Hematopoietic multipotent progenitor cell treated with erythropoietin and hydrocortisone succinate and interleukin-3 and kit ligand, for 4 days (in vitro differentiated cells): ENCODE results near the gene FBXW5.
A peak's percentile ranks its signal among the peaks of the same experiment; 100 is the strongest.

ENCODE experiments used
- DNase-seq: peaks from one replicate; pipeline ENCODE4 v3.0.0-alpha.2; 2015

The FBXW5 gene

DNA sequence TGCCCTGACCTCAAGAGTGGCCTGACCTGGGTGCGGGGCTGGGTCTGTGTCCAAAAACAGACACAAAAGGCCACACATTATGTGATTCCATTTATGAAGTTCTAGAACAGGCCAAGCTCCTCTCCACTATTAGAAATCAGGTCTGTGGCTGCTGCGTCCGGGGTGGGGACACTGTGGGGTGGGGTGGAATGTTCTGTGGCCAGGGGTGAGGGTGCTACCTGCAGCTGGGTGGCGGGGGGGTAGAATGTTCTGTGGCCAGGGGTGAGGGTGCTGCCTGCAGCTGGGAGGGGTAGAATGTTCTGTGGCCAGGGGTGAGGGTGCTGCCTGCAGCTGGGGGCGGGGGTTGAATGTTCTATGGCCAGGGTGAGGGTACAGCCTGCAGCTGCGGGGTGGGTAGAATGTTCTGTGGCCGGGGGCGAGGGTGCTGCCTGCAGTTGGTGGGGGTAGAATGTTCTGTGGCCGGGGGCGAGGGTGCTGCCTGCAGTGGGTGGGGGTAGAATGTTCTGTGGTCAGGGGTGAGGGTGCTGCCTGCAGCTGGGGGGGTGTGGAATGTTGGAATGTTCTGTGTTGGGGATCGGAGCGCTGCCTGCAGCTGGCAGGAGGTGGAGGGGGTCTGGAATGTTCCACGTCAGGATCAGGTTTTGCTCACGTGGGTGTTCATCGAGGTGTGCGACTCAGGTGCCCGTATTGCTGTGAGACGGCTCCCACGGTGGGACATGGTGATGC, 15.8 kb upstream of the FBXW5 start:
- DNase-seq: no peak

DNA sequence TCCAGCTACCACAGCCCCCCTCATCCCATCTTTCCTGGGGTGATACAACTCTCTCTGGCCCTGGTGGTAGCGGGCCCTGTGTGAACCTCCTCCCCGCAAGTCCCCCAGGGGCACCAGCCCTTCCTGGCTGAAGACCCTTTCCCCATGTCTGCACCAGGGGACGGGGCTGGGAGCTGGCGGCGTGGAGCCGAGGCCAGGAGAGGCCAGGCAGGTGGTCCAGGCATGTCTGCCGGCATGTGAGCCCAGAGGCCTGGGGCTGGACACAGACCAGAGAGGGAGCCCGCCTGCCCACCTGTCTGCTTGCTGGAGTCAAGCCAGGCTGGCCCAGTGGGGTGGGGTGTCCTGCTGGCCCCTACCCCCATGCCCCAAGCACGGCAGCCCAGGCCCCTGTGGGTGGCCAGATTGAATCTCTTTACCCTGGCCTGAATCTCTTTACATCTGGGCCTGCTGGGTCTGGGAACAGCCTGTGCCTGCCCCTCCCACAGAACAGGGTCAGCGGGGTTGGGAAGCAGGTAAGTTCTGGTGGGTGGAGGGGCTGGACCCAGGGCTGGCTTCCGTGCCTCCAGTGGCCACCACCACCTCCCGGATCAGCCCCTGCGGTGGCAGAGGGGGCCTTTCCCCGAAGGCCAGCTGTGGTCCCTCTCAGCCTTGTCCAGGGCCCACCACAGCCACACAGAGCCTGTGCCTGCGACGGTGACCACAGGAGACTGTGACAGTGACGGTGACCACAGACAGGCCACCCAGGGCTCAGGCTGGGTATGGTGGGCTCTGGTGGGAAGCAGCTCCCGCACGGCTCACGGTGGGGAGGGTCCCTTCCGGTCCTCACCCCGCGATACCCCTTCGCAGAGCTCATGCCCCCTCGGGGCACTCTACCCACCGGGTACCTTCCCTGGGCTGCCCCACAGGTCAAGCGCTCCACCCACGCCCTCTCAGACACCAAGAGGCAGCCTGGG, 14.6 kb upstream of the FBXW5 start:
- DNase-seq: no peak

DNA sequence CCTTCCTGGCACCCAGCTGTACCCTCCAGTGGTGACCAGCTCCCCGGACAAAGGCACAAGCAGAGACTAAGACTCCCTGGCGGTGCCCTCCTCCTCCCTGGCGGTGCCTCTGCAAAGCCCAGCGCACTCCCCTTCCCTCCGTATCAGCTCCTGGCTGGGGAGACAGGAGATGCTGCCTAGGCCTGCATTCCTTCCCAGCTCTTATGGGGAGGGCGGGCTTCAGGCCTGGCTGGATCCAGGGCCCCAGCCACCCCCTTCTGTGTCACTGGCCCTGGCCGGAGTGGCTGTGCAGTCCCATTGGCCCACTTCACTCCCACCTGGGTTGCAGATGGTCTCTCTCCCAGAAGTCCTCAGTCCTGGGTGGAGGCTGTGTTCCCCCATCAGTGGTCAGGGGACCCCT, 13.9 kb upstream of the FBXW5 start:
- no peak for DNase-seq

DNA sequence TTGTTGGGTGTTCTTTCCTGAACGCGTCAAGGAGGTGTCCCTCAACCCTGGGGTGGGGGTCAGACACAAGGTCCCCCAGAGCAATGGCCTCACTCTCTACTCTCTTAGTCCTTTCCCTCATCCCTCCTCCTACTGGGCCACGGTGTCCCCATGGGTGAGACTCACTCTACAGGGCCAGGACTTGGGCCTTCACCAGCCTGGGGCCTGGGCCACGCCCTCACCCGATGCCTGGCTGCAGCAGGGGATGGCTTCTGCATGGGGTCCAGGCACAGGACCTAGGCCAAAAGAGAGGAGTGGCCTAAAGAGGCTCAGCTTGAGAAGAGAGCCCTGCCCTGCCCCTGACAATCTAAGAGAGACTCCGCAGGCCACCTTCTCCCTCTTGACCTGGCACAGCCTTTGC, 13.4 kb upstream of the FBXW5 start:
- no peak for DNase-seq

DNA sequence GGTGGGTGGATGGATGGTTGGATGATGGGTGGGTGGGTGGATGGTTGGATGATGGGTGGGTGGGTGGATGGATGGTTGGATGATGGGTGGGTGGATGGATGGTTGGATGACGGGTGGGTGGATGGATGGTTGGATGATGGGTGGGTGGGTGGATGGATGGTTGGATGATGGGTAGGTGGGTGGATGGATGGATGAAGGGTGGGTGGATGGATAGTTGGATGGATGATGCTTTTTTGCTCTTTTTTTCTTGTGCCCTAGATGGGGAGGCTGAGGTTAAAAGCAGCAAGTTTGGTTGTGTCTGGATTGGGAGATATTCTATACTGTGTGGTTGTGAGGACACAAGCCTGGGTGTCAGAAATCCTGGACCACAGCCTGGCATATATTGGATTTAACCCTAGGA, 12.9 kb upstream of the FBXW5 start:
- no peak for DNase-seq

DNA sequence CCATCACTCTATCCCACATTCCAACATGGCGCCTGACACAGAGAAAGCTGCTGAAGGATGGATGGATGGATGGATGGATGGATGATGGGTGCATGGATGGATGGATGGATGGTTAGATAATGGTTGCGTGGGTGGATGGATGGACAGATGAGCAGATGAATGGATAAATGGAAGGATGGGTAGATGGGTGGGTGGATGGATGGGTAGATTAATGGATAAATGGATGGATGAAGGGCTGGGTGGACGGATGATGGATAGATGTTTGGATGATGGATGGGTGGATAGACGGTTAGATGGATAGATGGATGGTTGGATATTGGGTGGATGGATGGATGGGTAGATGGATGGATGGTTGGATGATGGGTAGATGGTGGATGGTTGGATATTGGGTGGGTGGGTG, 12.1 kb upstream of the FBXW5 start:
- no peak for DNase-seq

DNA sequence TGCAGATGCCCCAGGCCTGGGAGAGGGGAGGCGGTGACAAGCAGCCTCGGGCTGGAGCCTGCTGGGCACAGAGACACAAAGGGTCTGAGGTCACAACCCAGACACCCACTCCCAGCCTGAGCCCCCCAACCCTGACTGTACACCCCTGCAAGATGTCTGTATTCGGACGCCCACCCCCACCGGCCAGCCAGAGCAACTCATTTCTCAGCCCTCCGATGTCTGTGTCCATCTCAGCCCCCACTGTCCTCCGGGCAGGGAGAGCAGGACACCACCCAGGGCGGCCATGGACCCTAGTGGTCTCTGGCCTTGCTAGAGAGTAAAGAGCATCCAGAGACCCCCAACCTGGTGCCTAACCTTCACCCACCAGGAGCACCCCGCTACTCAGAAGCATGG, 11.4 kb upstream of the FBXW5 start:
- DNase-seq: no peak

DNA sequence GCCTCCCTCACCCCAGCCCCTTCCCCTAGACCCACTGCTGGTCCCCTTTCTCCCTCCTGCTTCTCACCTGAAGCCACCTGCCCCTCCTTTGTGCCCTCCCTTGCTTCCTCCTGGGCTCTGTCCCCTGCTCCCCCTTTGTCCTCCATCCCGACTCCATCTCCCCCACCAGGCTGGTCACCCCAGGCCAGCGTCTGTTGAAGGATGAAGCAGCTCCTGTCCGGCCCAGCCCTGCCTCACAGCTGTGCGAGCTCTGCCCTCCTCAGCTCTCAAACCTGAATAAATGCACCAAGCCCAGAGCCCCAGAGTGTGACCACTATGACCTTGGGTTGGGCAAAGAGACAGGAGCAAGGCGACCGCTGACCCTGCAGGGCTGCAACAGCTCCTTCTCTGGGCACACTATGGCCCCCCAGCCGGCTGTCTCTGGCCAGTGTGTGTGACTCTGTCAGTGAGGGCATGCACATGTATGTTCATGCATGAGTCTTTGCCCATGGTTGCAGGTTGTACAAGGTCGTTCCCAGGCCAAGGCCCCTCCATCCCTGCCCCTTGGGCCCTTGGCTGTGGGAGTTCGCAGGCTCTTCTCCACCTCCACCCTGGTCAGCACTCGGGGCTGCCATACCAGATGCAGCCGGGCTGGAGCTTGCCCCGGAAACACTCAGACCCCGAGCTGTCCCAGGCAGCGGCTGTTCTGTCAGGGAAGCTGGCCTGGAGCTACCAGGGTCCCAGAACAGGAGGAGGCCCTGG, 10.8 kb upstream of the FBXW5 start:
- DNase-seq: no peak

DNA sequence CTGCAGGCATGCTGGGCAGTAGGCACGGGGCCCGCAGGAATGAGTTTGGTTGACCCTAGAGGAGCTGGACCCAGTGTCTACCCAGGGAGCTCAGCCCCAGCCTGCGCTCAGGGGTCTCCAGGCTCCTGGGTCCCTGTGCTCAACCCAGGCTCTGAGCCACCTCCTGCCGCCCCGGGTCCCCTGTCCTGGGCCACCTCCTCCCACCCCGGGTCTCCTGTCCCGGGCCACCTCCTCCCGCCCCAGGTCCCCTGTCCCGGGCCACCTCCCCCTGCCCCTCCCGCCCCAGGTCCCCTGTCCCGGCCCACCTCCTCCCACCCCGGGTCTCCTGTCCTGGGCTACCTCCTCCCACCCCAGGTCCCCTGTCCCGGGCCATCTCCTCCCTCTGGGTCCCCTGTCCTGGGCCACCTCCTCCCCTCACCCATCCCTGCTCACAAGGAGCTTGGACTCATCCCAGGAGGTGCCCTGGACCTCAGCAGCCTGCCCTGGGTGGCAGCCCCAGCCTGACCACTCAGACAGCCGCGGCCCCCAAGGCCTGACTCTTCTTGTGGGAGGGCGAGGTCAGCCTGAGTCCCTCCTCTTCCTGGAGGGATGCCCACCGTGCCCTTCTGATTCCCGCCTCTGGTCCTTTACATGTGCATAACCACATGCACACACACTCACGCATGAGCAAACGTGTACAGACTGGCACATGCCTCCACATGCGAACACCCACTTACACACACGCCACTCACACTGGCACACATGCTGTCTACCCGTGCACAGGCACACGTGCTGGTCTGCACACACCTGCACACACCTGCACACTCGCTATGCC, 9.9 kb upstream of the FBXW5 start:
- no peak for DNase-seq

DNA sequence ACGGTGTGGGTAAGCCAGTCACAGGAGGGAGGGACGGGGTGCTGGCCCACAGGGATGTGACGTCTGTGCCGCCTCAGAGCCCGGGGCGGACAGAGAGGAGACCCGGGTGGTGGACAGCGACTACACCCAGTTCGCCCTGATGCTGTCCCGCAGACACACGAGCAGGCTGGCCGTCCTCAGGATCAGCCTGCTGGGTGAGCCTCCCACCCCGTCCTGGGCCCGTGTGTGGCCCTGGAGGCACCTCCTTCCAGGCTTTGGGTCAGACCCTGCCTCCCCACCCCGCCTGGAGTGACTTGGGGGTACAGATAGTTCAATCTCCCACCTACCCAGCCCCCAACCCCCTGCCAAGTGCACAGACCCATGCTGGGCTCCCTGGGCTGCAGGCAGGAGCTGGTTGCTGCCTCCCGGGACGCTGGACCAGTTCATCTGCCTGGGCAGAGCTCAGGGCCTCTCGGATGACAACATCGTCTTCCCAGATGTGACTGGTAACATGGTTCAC, 9.3 kb upstream of the FBXW5 start:
- DNase-seq: no peak

DNA sequence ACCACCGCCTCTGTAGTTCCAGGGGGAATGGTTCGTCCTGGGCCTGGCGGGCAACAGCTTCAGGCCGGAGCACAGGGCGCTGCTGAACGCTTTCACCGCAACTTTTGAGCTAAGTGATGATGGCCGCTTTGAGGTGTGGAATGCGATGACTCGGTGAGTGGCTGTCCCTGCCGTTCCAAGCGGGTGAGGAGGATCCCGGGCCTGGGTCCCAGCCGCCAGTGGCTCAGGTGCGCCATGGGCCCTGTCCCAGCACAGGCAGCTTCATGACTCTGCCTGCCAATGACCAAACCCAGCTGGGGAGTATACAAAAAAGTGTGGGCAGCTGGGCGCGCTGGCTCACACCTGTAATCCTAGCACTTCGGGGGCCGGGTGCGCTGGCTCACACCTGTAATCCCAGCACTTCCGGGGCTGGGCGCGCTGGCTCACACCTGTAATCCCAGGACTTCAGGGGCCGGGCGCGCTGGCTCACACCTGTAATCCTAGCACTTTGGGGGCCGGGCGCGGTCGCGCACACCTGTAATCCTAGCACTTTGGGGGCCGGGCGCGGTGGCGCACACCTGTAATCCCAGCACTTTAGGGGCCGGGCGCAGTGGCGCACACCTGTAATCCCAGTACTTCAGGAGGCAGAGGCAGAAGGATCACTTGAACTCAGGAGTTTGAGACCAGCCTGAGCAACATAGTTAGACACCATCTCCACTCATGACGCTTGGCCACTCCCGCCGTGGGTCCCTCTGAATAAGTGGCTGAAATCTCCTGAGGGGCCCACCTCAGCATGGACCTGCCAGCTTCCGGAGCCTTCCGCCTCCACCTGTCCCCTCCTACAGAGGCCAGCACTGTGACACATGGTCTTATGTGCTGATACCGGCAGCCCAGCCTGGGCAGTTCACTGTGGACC, 8.6 kb upstream of the FBXW5 start:
- DNase-seq: no peak

DNA sequence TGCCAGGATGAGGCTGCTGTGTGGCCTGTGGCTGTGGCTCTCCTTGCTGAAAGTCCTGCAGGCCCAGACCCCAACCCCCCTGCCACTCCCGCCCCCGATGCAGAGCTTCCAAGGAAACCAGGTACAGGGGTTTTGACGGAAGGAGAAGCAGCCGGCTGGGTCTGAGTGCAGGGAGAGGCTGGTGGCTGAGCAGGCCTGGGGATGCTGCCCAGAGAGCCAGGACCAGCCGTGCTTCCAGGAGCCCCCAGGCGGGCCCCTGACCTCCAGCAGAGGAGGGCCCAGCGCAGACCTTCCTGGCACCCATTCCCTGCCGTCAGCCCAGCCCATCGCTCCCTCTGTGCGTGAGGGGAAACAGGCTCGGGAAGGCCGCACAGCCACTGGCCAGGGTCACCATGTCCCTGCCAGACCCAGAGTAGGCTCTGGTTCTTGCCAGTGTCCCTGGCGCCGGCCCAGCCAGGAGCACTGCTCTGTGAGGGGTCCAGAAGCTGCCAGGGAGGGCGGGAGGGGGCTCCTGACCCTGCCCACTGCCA, 7.8 kb upstream of the FBXW5 start:
- no peak for DNase-seq

DNA sequence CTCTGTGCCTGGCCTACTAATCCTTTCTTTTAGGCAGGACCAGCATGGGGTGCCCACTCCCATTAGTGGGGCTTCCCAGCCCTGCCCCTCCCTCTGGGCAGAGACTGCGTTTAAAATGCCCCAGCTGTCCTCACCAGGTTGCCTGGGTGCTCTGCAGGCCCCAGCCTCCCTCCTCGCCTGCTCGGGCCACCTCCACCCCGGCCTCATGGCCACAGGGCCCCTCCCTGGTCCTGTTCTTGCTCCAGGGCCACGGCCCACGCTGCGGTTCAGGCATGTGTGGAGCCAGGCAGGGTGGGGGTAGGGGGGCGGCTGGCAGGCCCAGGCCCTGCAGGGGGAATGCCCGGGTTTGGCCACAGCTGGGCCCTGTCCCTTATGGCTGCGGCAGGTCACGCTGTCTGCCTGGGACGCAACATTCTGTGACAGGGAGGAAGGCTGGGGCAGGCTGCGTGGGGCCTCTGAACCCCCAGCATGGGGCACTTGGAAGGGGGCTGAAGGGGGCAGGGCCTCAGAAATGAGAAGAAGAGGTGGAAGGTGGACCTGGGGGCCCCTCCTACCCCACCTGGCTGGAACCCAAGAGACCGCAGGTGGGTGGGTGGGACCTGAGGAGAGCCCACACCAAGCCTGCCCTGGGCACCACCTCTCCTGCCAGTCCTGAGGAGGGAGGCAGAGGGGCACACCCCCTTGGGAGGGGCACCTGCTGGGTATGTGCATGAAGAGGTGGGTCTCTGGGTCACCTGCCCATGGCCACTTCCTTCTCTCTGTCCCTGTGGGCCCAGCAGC, 7.2 kb upstream of the FBXW5 start, which contains the start of gene LCN12:
Gene LCN12, plus strand, starts transcription at position 733 of the 780 bp plus-strand sequence. CDS start 55 bp downstream, outside the sequence.
- DNase-seq: no peak

DNA sequence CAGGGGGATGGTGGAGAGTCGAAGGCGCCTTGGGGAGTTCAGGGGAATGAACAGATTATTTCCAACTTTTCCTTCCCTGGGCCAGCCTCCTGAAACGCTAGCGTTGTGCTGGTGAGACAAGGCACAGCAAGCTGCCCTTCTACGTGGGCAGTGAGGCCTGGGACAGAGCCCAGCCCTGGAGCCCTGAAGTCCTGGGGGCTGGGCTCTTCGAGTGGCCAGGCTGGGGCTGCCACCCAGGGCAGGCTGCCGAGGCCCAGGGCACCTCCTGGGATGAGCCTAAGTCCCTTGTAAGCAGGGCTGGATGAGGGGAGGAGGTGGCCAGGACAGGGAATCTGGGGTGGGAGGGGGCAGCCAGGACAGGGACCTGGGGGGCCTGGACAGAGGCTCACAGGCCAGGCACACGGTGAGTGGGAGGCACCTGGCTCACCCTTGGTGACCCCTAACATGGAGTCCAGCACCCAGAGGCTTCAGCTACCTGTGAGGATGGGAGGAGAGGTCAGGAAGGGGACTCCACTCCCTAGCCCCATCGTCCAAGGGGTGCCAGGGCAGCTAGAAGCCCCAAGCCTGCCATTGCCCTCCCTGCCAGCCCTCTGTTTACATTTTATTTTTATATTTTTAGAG, 6.2 kb upstream of the FBXW5 start:
- DNase-seq: no peak

DNA sequence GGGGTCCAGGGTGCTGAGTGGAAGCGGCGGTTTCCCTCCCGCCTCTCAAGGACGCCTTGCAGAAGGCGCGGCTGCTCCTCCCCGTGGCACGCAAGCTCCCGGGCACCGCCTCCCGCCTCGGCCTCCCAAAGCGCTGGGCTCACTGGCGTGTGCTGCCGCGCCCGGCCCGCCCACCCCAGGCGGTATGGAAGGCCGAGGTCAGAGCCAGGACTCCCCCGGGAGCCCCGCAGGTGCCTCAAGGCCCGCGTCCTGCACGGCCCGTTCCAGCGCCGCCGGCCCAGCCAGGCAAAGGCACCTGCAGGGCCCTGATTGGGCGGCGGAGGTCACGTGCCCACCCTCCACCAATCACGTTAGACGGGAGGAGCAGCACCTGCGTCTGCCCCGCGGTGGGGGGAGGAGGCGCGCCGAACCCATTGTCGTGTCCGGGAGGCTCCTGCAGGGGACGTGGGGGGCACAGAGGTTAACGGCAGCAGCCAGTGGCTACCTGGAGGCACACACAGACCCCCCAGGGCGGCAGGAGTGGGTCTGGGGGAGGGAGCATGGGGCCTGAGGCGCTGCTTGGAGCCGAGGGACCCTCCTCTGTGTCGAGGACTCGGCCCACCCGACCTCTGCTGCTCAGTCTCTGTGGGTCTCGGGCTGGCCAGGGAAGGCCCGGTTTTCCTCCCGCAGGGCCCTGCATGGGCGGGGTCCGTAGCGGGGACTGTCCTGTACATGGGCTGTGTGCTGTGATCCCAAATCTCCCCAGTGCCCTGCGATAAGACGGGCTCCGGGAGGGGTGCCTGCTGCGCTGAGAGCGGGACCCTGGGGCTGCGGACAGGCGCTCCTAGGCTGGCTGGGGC, 5.5 kb upstream of the FBXW5 start:
- DNase-seq: peak; percentile 96

DNA sequence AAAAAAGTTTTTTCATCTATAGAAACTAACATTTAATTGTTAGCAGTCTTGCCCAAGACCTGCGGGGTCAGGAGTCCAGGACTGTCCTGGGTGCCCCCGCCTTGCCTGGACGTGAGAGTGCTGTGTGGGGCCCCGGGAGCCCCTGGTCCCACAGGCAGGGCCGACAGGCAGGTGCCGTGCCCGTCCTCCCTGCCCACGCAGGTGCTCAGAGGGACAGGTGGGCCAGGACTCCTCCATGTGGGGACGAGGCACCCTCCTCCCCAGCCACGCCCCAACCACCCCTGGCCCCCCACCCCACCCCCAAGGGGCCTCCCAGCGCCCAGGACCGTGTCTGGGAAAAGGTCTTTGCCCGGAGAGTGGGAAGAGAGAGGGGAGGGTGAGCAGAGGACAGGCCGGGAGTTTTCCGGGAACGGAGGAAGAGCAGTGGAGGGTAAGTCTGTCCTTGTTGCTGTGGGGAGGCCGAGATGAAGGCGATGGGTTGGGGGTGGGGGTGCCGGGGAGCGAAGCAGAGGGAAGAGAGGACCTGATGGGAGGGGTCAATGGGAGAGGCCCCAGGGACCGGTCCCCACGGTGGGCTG, 4.8 kb upstream of the FBXW5 start:
- DNase-seq: no peak

DNA sequence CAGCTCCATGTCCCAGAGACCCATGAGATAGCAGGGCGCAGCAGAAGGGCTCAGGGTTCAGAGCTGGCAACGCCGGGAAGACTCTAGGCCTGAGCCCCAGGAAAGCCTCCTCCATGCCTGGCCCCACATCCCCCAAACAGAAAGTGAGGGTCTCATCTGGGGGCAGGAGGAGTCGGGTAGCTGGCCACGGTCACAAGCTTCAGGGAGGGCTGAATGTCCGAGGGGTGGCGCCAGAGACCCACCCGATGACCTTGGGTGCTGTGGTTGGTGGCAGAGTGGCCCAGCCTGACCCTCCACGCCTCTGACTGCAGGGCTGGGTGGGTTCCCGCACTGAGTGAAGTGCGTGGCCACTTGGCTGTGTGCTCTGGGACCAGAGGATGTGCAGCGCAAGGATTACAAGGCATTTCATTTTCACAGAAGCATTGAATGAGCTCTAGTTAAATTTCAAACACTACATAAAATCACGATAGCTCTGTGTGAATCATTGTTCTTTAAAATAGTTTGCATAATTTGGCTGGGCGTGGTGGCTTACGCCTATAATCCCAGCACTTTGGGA, 3.5 kb upstream of the FBXW5 start:
- DNase-seq: peak; percentile 69
